Mesendoderm (in vitro differentiated cells): ENCODE results near the gene KLHL13.
"Not testable (repeated sequence)": the region's sequence is repeated elsewhere in the genome, so short reads cannot be mapped to it uniquely, and the experiment has no call there.

Experiments used
- DNase-seq: peaks from one replicate; pipeline ENCODE4 v3.0.0; 2013
- H2AK5ac ChIP-seq: 2 replicates; pipeline ENCODE4 v1.6.1; 2013; ENCODE audit warnings: low read length, inconsistent platforms
- H2BK120ac ChIP-seq: 2 replicates; pipeline ENCODE4 v1.6.1; 2013; ENCODE audit warnings: low read depth, mild to moderate bottlenecking, low read length, moderate library complexity, mixed read lengths
- H2BK15ac ChIP-seq: replicated peaks from 2 replicates; pipeline ENCODE4 v1.6.1; 2013; ENCODE audit warnings: low read depth, mild to moderate bottlenecking, moderate library complexity
- H2BK5ac ChIP-seq: 2 replicates; pipeline ENCODE4 v1.6.1; 2013; ENCODE audit warnings: low read length, inconsistent platforms
- H3K18ac ChIP-seq: 2 replicates; pipeline ENCODE4 v1.6.1; 2013; ENCODE audit warnings: mild to moderate bottlenecking, low read length, mixed read lengths
- H3K23ac ChIP-seq: one replicate; pipeline ENCODE4 v1.6.1; 2013; ENCODE audit warnings: low read length
- H3K27ac ChIP-seq: 2 replicates; pipeline ENCODE4 v1.5.1; 2013; ENCODE audit warnings: low read depth, mild to moderate bottlenecking, inconsistent platforms, low read length, moderate library complexity
- H3K27me3 ChIP-seq: 2 replicates; pipeline ENCODE4 v1.6.1; 2013; ENCODE audit warnings: low read length, control low read depth, mild to moderate bottlenecking, inconsistent platforms; ENCODE audit not compliant: insufficient read depth, poor library complexity
- H3K36me3 ChIP-seq: 2 replicates; pipeline ENCODE4 v1.6.1; 2013; ENCODE audit warnings: low read length, inconsistent platforms; ENCODE audit not compliant: control insufficient read depth, insufficient read depth
- H3K4ac ChIP-seq: one replicate; pipeline ENCODE4 v1.6.1; 2013; ENCODE audit warnings: low read depth, mild to moderate bottlenecking, low read length, moderate library complexity
- H3K4me1 ChIP-seq: 2 replicates; pipeline ENCODE4 v1.6.1; 2013; ENCODE audit warnings: low read depth, low read length, inconsistent platforms; ENCODE audit not compliant: control insufficient read depth
- H3K4me2 ChIP-seq: 2 replicates; pipeline ENCODE4 v1.6.1; 2013; ENCODE audit warnings: low read length
- H3K4me3 ChIP-seq: 2 replicates; pipeline ENCODE4 v1.5.1; 2013; ENCODE audit warnings: mild to moderate bottlenecking, low read length
- H3K56ac ChIP-seq: one replicate; pipeline ENCODE4 v1.6.1; 2013; ENCODE audit warnings: low read length
- H3K79me1 ChIP-seq: 2 replicates; pipeline ENCODE4 v1.6.1; 2013; ENCODE audit warnings: low read length, inconsistent platforms
- H3K79me2 ChIP-seq: 2 replicates; pipeline ENCODE4 v1.6.1; 2013; ENCODE audit warnings: mild to moderate bottlenecking, low read length; ENCODE audit not compliant: control insufficient read depth, insufficient read depth
- H3K9ac ChIP-seq: 2 replicates; pipeline ENCODE4 v1.6.1; 2013; ENCODE audit warnings: low read length, inconsistent platforms
- H4K5ac ChIP-seq: one replicate; pipeline ENCODE4 v1.6.1; 2013; ENCODE audit warnings: low read length
- H4K8ac ChIP-seq: one replicate; pipeline ENCODE4 v1.6.1; 2013; ENCODE audit warnings: low read depth, mild to moderate bottlenecking, control low read depth, low read length, moderate library complexity
- whole genome bisulfite sequencing: extraction: QIAGEN DNeasy Blood & Tissue Kit; methylation state at CpG from one replicate; pipeline ENCODE4 v1.1.7; 2013; ENCODE audit warnings: low lambda C conversion rate, missing lambda C conversion rate; ENCODE audit not compliant: insufficient coverage; ENCODE audit errors: extremely low coverage; 5-methylcytosine and 5-hydroxymethylcytosine counted together

Gene KLHL13

GRCh38 chrX:117939296-117939695 is 177.3 kb downstream of the KLHL13 start:
- H3K23ac ChIP-seq, H2BK5ac ChIP-seq, DNase-seq, H3K9ac ChIP-seq, H4K8ac ChIP-seq, H3K79me1 ChIP-seq, H2AK5ac ChIP-seq, H4K5ac ChIP-seq, H3K79me2 ChIP-seq, H3K4me2 ChIP-seq, H3K4me3 ChIP-seq, H3K56ac ChIP-seq, H3K27ac ChIP-seq, H3K4me1 ChIP-seq, H3K4ac ChIP-seq, H3K36me3 ChIP-seq, H2BK15ac ChIP-seq, H2BK120ac ChIP-seq, H3K27me3 ChIP-seq, H3K18ac ChIP-seq: not testable (repeated sequence)
- WGBS = no CpG with 5 or more reads among the region's 1 CpG

- H3K4me2 ChIP-seq = no peak overlapping the region
- H3K79me1 ChIP-seq = no peaks in the 10 kb centered on the region
- H4K8ac ChIP-seq = no peak overlapping the region
- no peak overlapping the region for H2AK5ac ChIP-seq
- no peak overlapping the region for H3K18ac ChIP-seq
- no peaks in the 10 kb centered on the region for H3K36me3 ChIP-seq
- no peaks in the 10 kb centered on the region for H3K4me1 ChIP-seq
- no peak overlapping the region for H3K23ac ChIP-seq
- H3K4me3 ChIP-seq = no peak overlapping the region
- WGBS = 100% methylated on average over 1 of the region's 2 CpGs
- H2BK120ac ChIP-seq = no peak overlapping the region
- H4K5ac ChIP-seq = no peak overlapping the region
- no peak overlapping the region for H3K56ac ChIP-seq
- H2BK5ac ChIP-seq = no peak overlapping the region
- H3K27ac ChIP-seq = no peak overlapping the region
- H3K27me3 ChIP-seq = no peaks in the 10 kb centered on the region
- DNase-seq = no peak
- H3K79me2 ChIP-seq = no peaks in the 10 kb centered on the region
- H2BK15ac ChIP-seq = no peak overlapping the region
- no peak overlapping the region for H3K4ac ChIP-seq
- no peak overlapping the region for H3K9ac ChIP-seq
Observed at GRCh38 chrX:117936118-117936517, 180.5 kb downstream of the KLHL13 start.

- not testable (repeated sequence) for H4K8ac ChIP-seq, H3K9ac ChIP-seq, H3K27me3 ChIP-seq, H3K36me3 ChIP-seq, H3K79me1 ChIP-seq, H3K4me2 ChIP-seq, H3K79me2 ChIP-seq, H2AK5ac ChIP-seq, H2BK5ac ChIP-seq, H3K18ac ChIP-seq, H4K5ac ChIP-seq, H3K4ac ChIP-seq, H3K23ac ChIP-seq, H3K27ac ChIP-seq, H3K56ac ChIP-seq, H2BK15ac ChIP-seq, H3K4me3 ChIP-seq, H2BK120ac ChIP-seq, DNase-seq, H3K4me1 ChIP-seq
Observed at GRCh38 chrX:117930116-117930515, 186.5 kb downstream of the KLHL13 start.

- H2BK120ac ChIP-seq = no peak overlapping the region
- H3K79me2 ChIP-seq = no peaks in the 10 kb centered on the region
- H2BK15ac ChIP-seq = no peak overlapping the region
- H3K9ac ChIP-seq = no peak overlapping the region
- no peak overlapping the region for H3K56ac ChIP-seq
- H3K79me1 ChIP-seq = no peaks in the 10 kb centered on the region
- H3K36me3 ChIP-seq = no peaks in the 10 kb centered on the region
- no peak overlapping the region for H3K18ac ChIP-seq
- H3K27ac ChIP-seq = no peak overlapping the region
- H4K5ac ChIP-seq = no peak overlapping the region
- H3K4me1 ChIP-seq = no peaks in the 10 kb centered on the region
- no peak overlapping the region for H3K23ac ChIP-seq
- H2BK5ac ChIP-seq = no peak overlapping the region
- H3K27me3 ChIP-seq = no peaks in the 10 kb centered on the region
- no peak overlapping the region for H4K8ac ChIP-seq
- H3K4ac ChIP-seq = no peak overlapping the region
- no peak overlapping the region for H3K4me2 ChIP-seq
- DNase-seq = no peak
- WGBS = no CpG with 5 or more reads among the region's 1 CpG
- H3K4me3 ChIP-seq = no peak overlapping the region
- no peak overlapping the region for H2AK5ac ChIP-seq
Observed at GRCh38 chrX:117919755-117920154, 196.9 kb downstream of the KLHL13 start.

- WGBS = no CpG with 5 or more reads among the region's 1 CpG
- Histone ChIP-seq H3K4ac (no peak overlapping the region), H3K4me1 (no peaks in the 10 kb centered on the region), H3K36me3 (no peaks in the 10 kb centered on the region), H2BK15ac (no peak overlapping the region), H2BK120ac (no peak overlapping the region), H3K56ac (no peak overlapping the region), H2BK5ac (no peak overlapping the region), H3K79me2 (no peaks in the 10 kb centered on the region), H3K18ac (no peak overlapping the region), H2AK5ac (no peak overlapping the region), H4K5ac (no peak overlapping the region), H3K9ac (no peak overlapping the region), H3K79me1 (no peaks in the 10 kb centered on the region), H3K27ac (no peak overlapping the region), H3K27me3 (no peaks in the 10 kb centered on the region), H4K8ac (no peak overlapping the region), H3K23ac (no peak overlapping the region), H3K4me2 (no peak overlapping the region), H3K4me3 (no peak overlapping the region)
- DNase-seq = no peak
Observed at GRCh38 chrX:117910216-117910615, 206.4 kb downstream of the KLHL13 start.

GRCh38 chrX:117898226-117898625 is 218.4 kb downstream of the KLHL13 start:
- H2BK15ac ChIP-seq = no peak overlapping the region
- H3K9ac ChIP-seq = no peak overlapping the region
- no peaks in the 10 kb centered on the region for H3K79me1 ChIP-seq
- H4K5ac ChIP-seq = no peak overlapping the region
- no peak overlapping the region for H3K4me2 ChIP-seq
- no peak overlapping the region for H4K8ac ChIP-seq
- H3K23ac ChIP-seq = no peak overlapping the region
- H2BK120ac ChIP-seq = no peak overlapping the region
- H2BK5ac ChIP-seq = no peak overlapping the region
- no peaks in the 10 kb centered on the region for H3K4me1 ChIP-seq
- H3K4me3 ChIP-seq = no peak overlapping the region
- no peak for DNase-seq
- H3K79me2 ChIP-seq = no peaks in the 10 kb centered on the region
- no peak overlapping the region for H2AK5ac ChIP-seq
- no peak overlapping the region for H3K27ac ChIP-seq
- no peaks in the 10 kb centered on the region for H3K36me3 ChIP-seq
- WGBS = no CpG with 5 or more reads among the region's 1 CpG
- no peak overlapping the region for H3K56ac ChIP-seq
- H3K18ac ChIP-seq = no peak overlapping the region
- no peaks in the 10 kb centered on the region for H3K27me3 ChIP-seq
- no peak overlapping the region for H3K4ac ChIP-seq
